H1 (cell line): ENCODE results near the gene ST6GALNAC3. TPM values are rescaled to one million over a fixed set of nuclear protein-coding genes. Genes with fewer than 3 reads are reported as not detected.

Experiments
- CTCF ChIA-PET: fragments of 300-600 bp; sonication (Branson Sonifier 250); formaldehyde crosslinking; loops from one replicate; lab custom pipeline; 2021; ENCODE audit not compliant: partially characterized antibody; lab: Charles Lee
- POLR2A ChIA-PET: fragments of 300-600 bp; sonication (Branson Sonifier 250); formaldehyde crosslinking; loops from one replicate; lab custom pipeline; 2021; ENCODE audit warnings: inconsistent platforms; ENCODE audit not compliant: partially characterized antibody; lab: Charles Lee
- DNase-seq, 2 experiments: peaks; one replicate each; pipeline versions ENCODE4 v3.0.0 to v3.0.0-alpha.2; 2010 to 2022; ENCODE audit warnings: low spot score in 2 of 2, low read depth in 1 of 2, mixed read lengths in 1 of 2
- FAIRE-seq: peaks from 2 replicates; lab custom pipeline; 2011; peaks lifted over from hg19 to GRCh38; lab: Jason Lieb, UNC
- H2AFZ ChIP-seq: 2 replicates; pipeline ENCODE4 v1.8.1; 2012; ENCODE audit warnings: low read length, inconsistent platforms
- H2AK5ac ChIP-seq: 2 replicates; pipeline ENCODE4 v1.6.1; 2013; ENCODE audit warnings: low read depth, low read length
- H2BK120ac ChIP-seq: replicated peaks from 2 replicates; pipeline ENCODE3; 2013; ENCODE audit warnings: low read depth, low read length, inconsistent platforms
- H2BK12ac ChIP-seq: 2 replicates; pipeline ENCODE4 v1.6.1; 2013; ENCODE audit warnings: low read depth, low read length
- H2BK15ac ChIP-seq: 2 replicates; pipeline ENCODE4 v1.6.1; 2013; ENCODE audit warnings: low read length
- H2BK20ac ChIP-seq: 2 replicates; pipeline ENCODE4 v1.6.1; 2013; ENCODE audit warnings: low read length
- H2BK5ac ChIP-seq: 2 replicates; pipeline ENCODE4 v1.6.1; 2013; ENCODE audit warnings: low read depth, low read length
- H3K14ac ChIP-seq: 2 replicates; pipeline ENCODE4 v1.6.1; 2013; ENCODE audit warnings: inconsistent platforms; ENCODE audit not compliant: insufficient read length
- H3K18ac ChIP-seq: 2 replicates; pipeline ENCODE4 v1.6.1; 2013; ENCODE audit warnings: low read length; ENCODE audit errors: extremely low read depth
- H3K23ac ChIP-seq: 2 replicates; pipeline ENCODE4 v1.6.1; 2013; ENCODE audit warnings: inconsistent platforms; ENCODE audit not compliant: insufficient read length
- H3K23me2 ChIP-seq: 2 replicates; pipeline ENCODE4 v1.6.1; 2013; ENCODE audit warnings: low read depth, low read length
- H3K27ac ChIP-seq: 2 replicates; pipeline ENCODE4 v1.6.1; 2011; ENCODE audit warnings: low read depth, low read length, inconsistent platforms
- H3K27me3 ChIP-seq, 4 experiments: replicated peaks in 1 of 4; 1 replicate in 1 of 4; 2 replicates in 3 of 4; pipeline versions ENCODE4 v1.6.1 to v1.8.1; 2011 to 2013; ENCODE audit warnings: low read length in 3 of 4, mild to moderate bottlenecking in 3 of 4, inconsistent platforms in 2 of 4, mixed read lengths in 2 of 4, moderate library complexity in 1 of 4; ENCODE audit not compliant: control insufficient read depth in 3 of 4, insufficient read depth in 3 of 4; ENCODE audit errors: extremely low read depth in 1 of 4
- H3K36me3 ChIP-seq, 4 experiments: 2 replicates each; pipeline versions ENCODE4 v1.6.1 to v1.8.1; 2011 to 2013; ENCODE audit warnings: mild to moderate bottlenecking in 4 of 4, low read length in 3 of 4, moderate library complexity in 2 of 4, control low read depth in 1 of 4, inconsistent platforms in 1 of 4; ENCODE audit not compliant: insufficient read depth in 4 of 4, control insufficient read depth in 2 of 4
- H3K4ac ChIP-seq: replicated peaks from 2 replicates; pipeline ENCODE3; 2013; ENCODE audit warnings: low read length, low read depth, mixed read lengths, inconsistent platforms; ENCODE audit not compliant: insufficient read length
- H3K4me1 ChIP-seq, 4 experiments: replicated peaks in 1 of 4; 1 replicate in 1 of 4; 2 replicates in 3 of 4; pipeline versions ENCODE4 v1.6.1 to v1.8.1; 2011 to 2013; ENCODE audit warnings: low read length in 3 of 4, inconsistent platforms in 2 of 4, mixed read lengths in 1 of 4; ENCODE audit not compliant: insufficient read depth in 4 of 4, control insufficient read depth in 3 of 4
- H3K4me2 ChIP-seq, 2 experiments: 2 replicates each; pipeline versions ENCODE4 v1.6.1 to v1.8.1; 2011 to 2013; ENCODE audit warnings: low read depth in 2 of 2, low read length in 2 of 2, control low read depth in 1 of 2, inconsistent platforms in 1 of 2, mild to moderate bottlenecking in 1 of 2; ENCODE audit not compliant: insufficient read depth in 1 of 2
- H3K4me3 ChIP-seq, 4 experiments: fragments of 200-600, 300-600 bp in 1 of 4; sonication (generic), shearing (Covaris generic), sonication (Bioruptor Twin) in 1 of 4; 2 replicates each; pipeline versions ENCODE4 v1.5.1 to v1.8.1; 2011 to 2016; ENCODE audit warnings: low read length in 4 of 4, low read depth in 3 of 4, control low read depth in 2 of 4, inconsistent platforms in 2 of 4, mild to moderate bottlenecking in 2 of 4, mixed read lengths in 1 of 4, moderate library complexity in 1 of 4; ENCODE audit not compliant: insufficient read depth in 2 of 4; ENCODE audit errors: extremely low read depth in 1 of 4
- H3K56ac ChIP-seq: replicated peaks from 2 replicates; pipeline ENCODE3; 2013; ENCODE audit warnings: low read depth, mild to moderate bottlenecking, mixed read lengths, low read length, inconsistent platforms; ENCODE audit not compliant: insufficient read length
- H3K79me1 ChIP-seq: 2 replicates; pipeline ENCODE4 v1.6.1; 2013; ENCODE audit warnings: low read depth, low read length, control low read depth
- H3K79me2 ChIP-seq, 2 experiments: 2 replicates each; pipeline versions ENCODE4 v1.6.1 to v1.8.1; 2012 to 2013; ENCODE audit warnings: low read length in 2 of 2, mild to moderate bottlenecking in 2 of 2, inconsistent platforms in 1 of 2; ENCODE audit not compliant: insufficient read depth in 2 of 2, control insufficient read depth in 1 of 2
- H3K9ac ChIP-seq, 4 experiments: replicated peaks in 1 of 4; 1 replicate in 1 of 4; 2 replicates in 3 of 4; pipeline versions ENCODE4 v1.6.1 to v1.8.1; 2011 to 2013; ENCODE audit warnings: low read depth in 3 of 4, low read length in 3 of 4, control low read depth in 2 of 4, mild to moderate bottlenecking in 2 of 4, moderate library complexity in 2 of 4, inconsistent platforms in 1 of 4; ENCODE audit errors: extremely low read depth in 1 of 4
- H3K9me3 ChIP-seq, 2 experiments: 2 replicates each; pipeline versions ENCODE4 v1.6.1 to v1.8.1; 2012 to 2013; ENCODE audit warnings: mild to moderate bottlenecking in 2 of 2, moderate library complexity in 2 of 2, control low read depth in 1 of 2, inconsistent platforms in 1 of 2, low read depth in 1 of 2, low read length in 1 of 2, mixed read lengths in 1 of 2; ENCODE audit not compliant: insufficient read depth in 2 of 2
- H4K20me1 ChIP-seq, 2 experiments: replicated peaks in 1 of 2; 2 replicates each; pipeline versions ENCODE3 to v1.8.1; 2011 to 2013; ENCODE audit warnings: inconsistent platforms in 2 of 2, low read length in 2 of 2, mild to moderate bottlenecking in 1 of 2; ENCODE audit not compliant: insufficient read depth in 2 of 2, control insufficient read depth in 1 of 2
- H4K5ac ChIP-seq: 2 replicates; pipeline ENCODE4 v1.6.1; 2013; ENCODE audit warnings: low read length, low read depth, mixed read lengths, inconsistent platforms; ENCODE audit not compliant: insufficient read length
- H4K8ac ChIP-seq: 2 replicates; pipeline ENCODE4 v1.8.0; 2013; ENCODE audit warnings: mild to moderate bottlenecking, moderate library complexity, low read length, inconsistent platforms; ENCODE audit not compliant: insufficient read depth; ENCODE audit errors: extremely low read depth
- H4K91ac ChIP-seq: replicated peaks from 2 replicates; pipeline ENCODE3; 2013; ENCODE audit warnings: low read length, mixed read lengths, inconsistent platforms; ENCODE audit not compliant: insufficient read length
- CEBPB ChIP-seq: IDR thresholded peaks from 2 replicates; pipeline ENCODE4 v1.6.1; 2012; ENCODE audit warnings: low read depth, low read length
- HDAC2 ChIP-seq, 2 experiments: fragments of 300-600 bp in 1 of 2; sonication (generic) in 1 of 2; IDR thresholded peaks; 2 replicates each; pipeline ENCODE4 v1.6.1; 2011 to 2012; ENCODE audit warnings: low read depth in 2 of 2, low read length in 2 of 2, mild to moderate bottlenecking in 2 of 2, moderate library complexity in 2 of 2, borderline replicate concordance in 1 of 2, inconsistent platforms in 1 of 2
- POU5F1 ChIP-seq: IDR thresholded peaks from 2 replicates; pipeline ENCODE4 v1.6.1; 2011; ENCODE audit warnings: low read depth, mild to moderate bottlenecking, low read length, moderate library complexity
- RFX5 ChIP-seq: IDR thresholded peaks from 2 replicates; pipeline ENCODE4 v1.6.1; 2011; ENCODE audit warnings: low read depth, low read length, improper control_type of control experiment, borderline replicate concordance
- RNF2 ChIP-seq: fragments of 200-900, 300-1000 bp; sonication (generic); IDR thresholded peaks from 2 replicates; pipeline ENCODE4 v1.7.1; 2016; ENCODE audit warnings: borderline replicate concordance, low read depth, mild to moderate bottlenecking, antibody characterized with exemption, low read length; ENCODE audit not compliant: poor library complexity, severe bottlenecking; ENCODE audit errors: missing control alignments
- TAF1 ChIP-seq: IDR thresholded peaks from 2 replicates; pipeline ENCODE4 v1.6.1; 2011; ENCODE audit warnings: mild to moderate bottlenecking, low read depth, low read length
- TAF7 ChIP-seq: optimal IDR thresholded peaks from 2 replicates; pipeline ENCODE3; 2011; ENCODE audit warnings: low read depth, mild to moderate bottlenecking, inconsistent platforms, low read length, moderate library complexity, borderline replicate concordance
- polyA plus RNA-seq, 7 experiments: library from polyadenylated mRNA; depleted of rRNA in 3 of 7; stranded (reverse) in 5 of 7; unstranded in 2 of 7; fragments of >200 nt in 5 of 7; fragments of 200-250 nt in 2 of 7; gene quantifications; 1 replicate in 5 of 7; 2 replicates in 1 of 7; 4 replicates in 1 of 7; pipeline versions ENCODE4 v1.2.1 to v1.2.3, GENCODE V29; 2011 to 2013; ENCODE audit warnings: missing spikeins in 2 of 7, mixed read lengths in 2 of 7
- total RNA-seq: library from RNA; stranded (reverse); fragmentation: NEBNext Ultra II Directional; extraction: Animal tissue kit (Norgen Biotek cat#: 25700); gene quantifications from 2 replicates; pipeline ENCODE4 v1.2.1, GENCODE V29; 2021
- TF ChIP-seq, protein P1 (sequence below), 3 experiments: IDR thresholded peaks; 1 replicate in 2 of 3; 2 replicates in 1 of 3; pipeline versions ENCODE4 v1.5.1 to v1.6.1; 2011; ENCODE audit warnings: low read length in 3 of 3, mild to moderate bottlenecking in 3 of 3, inconsistent platforms in 2 of 3, low read depth in 1 of 3, moderate library complexity in 1 of 3; ENCODE audit not compliant: insufficient read depth in 1 of 3; ENCODE audit errors: control extremely low read depth in 1 of 3

The ST6GALNAC3 gene
- total and polyA plus RNA-seq, 2 of the 8 experiments (the other 6 are each of a cell fraction or from before 2014, with no cell fraction given): 4.9 to 19.0 TPM

DNA sequence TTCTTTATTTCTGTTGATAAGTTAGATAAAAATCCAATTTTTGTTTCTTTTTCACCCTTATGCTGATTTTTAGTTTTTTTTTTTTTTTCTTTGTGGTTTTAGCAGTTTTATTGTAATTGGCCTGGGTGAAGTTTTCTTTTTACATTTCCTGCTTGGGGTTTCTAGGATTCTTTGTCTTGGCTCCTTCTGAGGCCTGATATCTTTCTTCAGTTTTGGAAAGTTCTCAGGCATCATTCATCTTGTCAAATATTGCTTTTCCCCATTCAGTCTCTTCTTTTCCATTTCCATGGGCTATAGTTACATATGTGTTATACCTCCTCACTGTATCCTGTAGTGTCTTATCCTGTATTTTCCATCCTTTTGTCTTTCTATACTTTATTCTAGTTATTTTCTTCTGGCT is 28.5 kb downstream of the ST6GALNAC3 start:
- POLR2A ChIA-PET: no interaction called here
- no peak for FAIRE-seq
- TF ChIP-seq TAF1 (no peak), CEBPB (no peak), HDAC2 (IDR thresholded peaks at IDR 0.05; ENCODE audit: borderline replicate concordance in 1 of 2, low read depth in 2 of 2, low read length in 2 of 2) (no peak), TAF7 (no peak), POU5F1 (no peak), RNF2 (no peak), RFX5 (no peak)
- TF ChIP-seq, protein P1, sequence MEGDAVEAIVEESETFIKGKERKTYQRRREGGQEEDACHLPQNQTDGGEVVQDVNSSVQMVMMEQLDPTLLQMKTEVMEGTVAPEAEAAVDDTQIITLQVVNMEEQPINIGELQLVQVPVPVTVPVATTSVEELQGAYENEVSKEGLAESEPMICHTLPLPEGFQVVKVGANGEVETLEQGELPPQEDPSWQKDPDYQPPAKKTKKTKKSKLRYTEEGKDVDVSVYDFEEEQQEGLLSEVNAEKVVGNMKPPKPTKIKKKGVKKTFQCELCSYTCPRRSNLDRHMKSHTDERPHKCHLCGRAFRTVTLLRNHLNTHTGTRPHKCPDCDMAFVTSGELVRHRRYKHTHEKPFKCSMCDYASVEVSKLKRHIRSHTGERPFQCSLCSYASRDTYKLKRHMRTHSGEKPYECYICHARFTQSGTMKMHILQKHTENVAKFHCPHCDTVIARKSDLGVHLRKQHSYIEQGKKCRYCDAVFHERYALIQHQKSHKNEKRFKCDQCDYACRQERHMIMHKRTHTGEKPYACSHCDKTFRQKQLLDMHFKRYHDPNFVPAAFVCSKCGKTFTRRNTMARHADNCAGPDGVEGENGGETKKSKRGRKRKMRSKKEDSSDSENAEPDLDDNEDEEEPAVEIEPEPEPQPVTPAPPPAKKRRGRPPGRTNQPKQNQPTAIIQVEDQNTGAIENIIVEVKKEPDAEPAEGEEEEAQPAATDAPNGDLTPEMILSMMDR (IDR thresholded peaks at IDR 0.05; ENCODE audit: control extremely low read depth in 1 of 3, insufficient read depth in 1 of 3, low read depth in 1 of 3, low read length in 3 of 3): no peak
- Histone ChIP-seq H3K4ac (no peak overlapping the region), H4K20me1 (peaks cover 0 to 4% of the 10 kb centered on the region in 2 experiments), H2AK5ac (no peak overlapping the region), H3K23ac (no peak overlapping the region), H3K23me2 (no peaks in the 10 kb centered on the region), H3K27me3 (no peaks in the 10 kb centered on the region), H3K79me2 (peaks cover 0 to 30% of the 10 kb centered on the region in 2 experiments; a peak in 3 of 4 replicates), H2BK5ac (no peak overlapping the region), H2BK20ac (no peak overlapping the region), H3K9me3 (no peaks in the 10 kb centered on the region), H2BK120ac (no peak overlapping the region), H2BK15ac (no peak overlapping the region), H3K79me1 (0 out of 2 replicates have a peak, but pooled peaks cover 3% of the 10 kb centered on the region), H3K4me2 (no peak overlapping the region), H3K27ac (no peak overlapping the region), H3K4me1 (peaks cover 0 to 3% (median 0%) of the 10 kb centered on the region in 4 experiments; a peak in 1 of 7 replicates), H3K18ac (no peak overlapping the region), H3K36me3 (no peaks in the 10 kb centered on the region), H2AFZ (no peak overlapping the region), H3K4me3 (no peak overlapping the region), H2BK12ac (no peak overlapping the region), H4K8ac (no peak overlapping the region), H4K91ac (no peak overlapping the region), H3K9ac (no peak overlapping the region), H3K56ac (no peak overlapping the region), H4K5ac (no peak overlapping the region), H3K14ac (no peak overlapping the region)
- CTCF ChIA-PET: no interaction called here
- DNase-seq: no peak
